Measurements from ENCODE around the gene TIRAP.

- TF ChIP-seq POLR2A (IDR thresholded peaks at IDR 0.05), result no peak
- no peak for TF ChIP-seq CTCF (IDR thresholded peaks at IDR 0.05)
Measured at GRCh38 chr11:126305699-126306098, 22.8 kb downstream of the TIRAP start.
